GM12878 (cell line): ENCODE results near the gene CRMP1.

ENCODE experiments used
- CHD4 ChIP-seq: fragments of 200-600 bp; sonication (generic); IDR thresholded peaks from 2 replicates; pipeline ENCODE4 v1.6.1; 2016; ENCODE audit warnings: mild to moderate bottlenecking
- EZH2 ChIP-seq: IDR thresholded peaks from 2 replicates; pipeline ENCODE4 v1.6.1; 2012; ENCODE audit warnings: low read depth, mild to moderate bottlenecking, control low read depth, inconsistent platforms, low read length, borderline replicate concordance; ENCODE audit not compliant: control insufficient read depth
- FOS ChIP-seq: IDR thresholded peaks from 3 replicates; pipeline ENCODE4 v1.6.1; 2011; ENCODE audit warnings: borderline replicate concordance; ENCODE audit not compliant: insufficient read length; ENCODE audit errors: extremely low read depth
- NBN ChIP-seq: fragments of 450-650 bp; IDR thresholded peaks from 2 replicates; pipeline ENCODE4 v1.6.1; 2016
- POLR2A ChIP-seq: IDR thresholded peaks from 2 replicates; pipeline ENCODE4 v1.6.1; 2011; ENCODE audit warnings: low read depth, mild to moderate bottlenecking, low read length
- SMAD1 ChIP-seq: fragments of 450-650 bp; IDR thresholded peaks from 2 replicates; pipeline ENCODE4 v1.6.1; 2018; ENCODE audit warnings: mild to moderate bottlenecking, low read depth; ENCODE audit not compliant: partially characterized antibody
- USF2 ChIP-seq: IDR thresholded peaks from 2 replicates; pipeline ENCODE4 v1.6.1; 2011; ENCODE audit warnings: low read depth, low read length, improper control_type of control experiment, borderline replicate concordance
- ZBTB11 ChIP-seq: fragments of 450-650 bp; formaldehyde crosslinking; IDR thresholded peaks from 2 replicates; pipeline ENCODE4 v1.5.0; 2022; ENCODE audit warnings: mild to moderate bottlenecking, missing genetic modification characterization
- TF ChIP-seq, protein P1 (sequence below), 3 experiments: IDR thresholded peaks in 2 of 3; conservative IDR thresholded peaks in 1 of 3; 2 replicates each; pipeline ENCODE4 v1.5.1; 2011; ENCODE audit warnings: low read depth in 3 of 3, low read length in 3 of 3, mild to moderate bottlenecking in 3 of 3, control low read depth in 2 of 3, moderate library complexity in 2 of 3, inconsistent platforms in 1 of 3, mixed read lengths in 1 of 3; ENCODE audit not compliant: control insufficient read depth in 2 of 3, insufficient read depth in 1 of 3; ENCODE audit errors: extremely low read depth in 1 of 3
- TF ChIP-seq, protein P2 (sequence below): fragments of 450-650 bp; IDR thresholded peaks from 2 replicates; pipeline ENCODE4 v1.6.1; 2017; ENCODE audit warnings: mild to moderate bottlenecking
- TF ChIP-seq, protein P3 (sequence below): fragments of 450-650 bp; formaldehyde crosslinking; IDR thresholded peaks from 2 replicates; pipeline ENCODE4 v1.4.0; 2020; ENCODE audit warnings: mild to moderate bottlenecking, moderate library complexity
- TF ChIP-seq, protein P4 (sequence below): IDR thresholded peaks from 2 replicates; pipeline ENCODE4 v1.6.1; 2012; ENCODE audit warnings: low read depth, low read length, improper control_type of control experiment

DNA sequence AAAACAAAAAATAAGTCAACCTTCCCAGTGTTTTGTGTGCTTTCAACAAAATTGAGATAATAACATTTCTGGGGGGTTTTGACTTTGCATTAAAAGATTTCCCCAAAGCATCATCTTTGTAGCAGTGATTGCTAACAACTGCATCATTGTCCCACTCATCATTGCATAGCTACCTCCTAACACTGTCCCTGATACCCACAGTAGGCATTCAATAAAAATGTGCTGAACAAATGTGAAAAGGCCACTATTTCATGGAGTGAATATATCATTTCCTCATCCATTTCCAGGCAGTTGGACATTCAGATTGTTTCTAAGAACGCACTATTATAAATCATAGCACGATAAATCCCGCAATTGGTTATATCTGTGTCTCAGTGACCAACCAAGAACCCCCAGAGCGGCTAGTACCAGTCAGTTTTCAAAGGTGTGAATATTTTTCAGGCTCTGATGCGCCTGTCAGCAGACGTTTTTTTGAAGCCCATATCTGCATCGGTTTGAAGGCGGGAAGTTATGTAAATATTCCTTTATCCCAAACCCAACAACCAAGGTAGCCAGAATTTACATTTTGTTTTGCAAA is 36.0 kb upstream of the CRMP1 start:
- TF ChIP-seq, protein P1, sequence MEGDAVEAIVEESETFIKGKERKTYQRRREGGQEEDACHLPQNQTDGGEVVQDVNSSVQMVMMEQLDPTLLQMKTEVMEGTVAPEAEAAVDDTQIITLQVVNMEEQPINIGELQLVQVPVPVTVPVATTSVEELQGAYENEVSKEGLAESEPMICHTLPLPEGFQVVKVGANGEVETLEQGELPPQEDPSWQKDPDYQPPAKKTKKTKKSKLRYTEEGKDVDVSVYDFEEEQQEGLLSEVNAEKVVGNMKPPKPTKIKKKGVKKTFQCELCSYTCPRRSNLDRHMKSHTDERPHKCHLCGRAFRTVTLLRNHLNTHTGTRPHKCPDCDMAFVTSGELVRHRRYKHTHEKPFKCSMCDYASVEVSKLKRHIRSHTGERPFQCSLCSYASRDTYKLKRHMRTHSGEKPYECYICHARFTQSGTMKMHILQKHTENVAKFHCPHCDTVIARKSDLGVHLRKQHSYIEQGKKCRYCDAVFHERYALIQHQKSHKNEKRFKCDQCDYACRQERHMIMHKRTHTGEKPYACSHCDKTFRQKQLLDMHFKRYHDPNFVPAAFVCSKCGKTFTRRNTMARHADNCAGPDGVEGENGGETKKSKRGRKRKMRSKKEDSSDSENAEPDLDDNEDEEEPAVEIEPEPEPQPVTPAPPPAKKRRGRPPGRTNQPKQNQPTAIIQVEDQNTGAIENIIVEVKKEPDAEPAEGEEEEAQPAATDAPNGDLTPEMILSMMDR (IDR thresholded peaks at IDR 0.05 in 2 of 3, conservative IDR thresholded peaks at IDR 0.05 in 1 of 3; ENCODE audit: control insufficient read depth in 2 of 3, extremely low read depth in 1 of 3, insufficient read depth in 1 of 3, low read depth in 3 of 3, low read length in 3 of 3) = no peak
- TF ChIP-seq FOS (no peak), EZH2 (no peak), POLR2A (no peak), SMAD1 (no peak), CHD4 (no peak), ZBTB11 (CRISPR knock-in tag) (no peak), NBN (no peak), USF2 (no peak)
- TF ChIP-seq, protein P2, sequence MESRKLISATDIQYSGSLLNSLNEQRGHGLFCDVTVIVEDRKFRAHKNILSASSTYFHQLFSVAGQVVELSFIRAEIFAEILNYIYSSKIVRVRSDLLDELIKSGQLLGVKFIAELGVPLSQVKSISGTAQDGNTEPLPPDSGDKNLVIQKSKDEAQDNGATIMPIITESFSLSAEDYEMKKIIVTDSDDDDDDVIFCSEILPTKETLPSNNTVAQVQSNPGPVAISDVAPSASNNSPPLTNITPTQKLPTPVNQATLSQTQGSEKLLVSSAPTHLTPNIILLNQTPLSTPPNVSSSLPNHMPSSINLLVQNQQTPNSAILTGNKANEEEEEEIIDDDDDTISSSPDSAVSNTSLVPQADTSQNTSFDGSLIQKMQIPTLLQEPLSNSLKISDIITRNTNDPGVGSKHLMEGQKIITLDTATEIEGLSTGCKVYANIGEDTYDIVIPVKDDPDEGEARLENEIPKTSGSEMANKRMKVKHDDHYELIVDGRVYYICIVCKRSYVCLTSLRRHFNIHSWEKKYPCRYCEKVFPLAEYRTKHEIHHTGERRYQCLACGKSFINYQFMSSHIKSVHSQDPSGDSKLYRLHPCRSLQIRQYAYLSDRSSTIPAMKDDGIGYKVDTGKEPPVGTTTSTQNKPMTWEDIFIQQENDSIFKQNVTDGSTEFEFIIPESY = no peak
- TF ChIP-seq, protein P3, sequence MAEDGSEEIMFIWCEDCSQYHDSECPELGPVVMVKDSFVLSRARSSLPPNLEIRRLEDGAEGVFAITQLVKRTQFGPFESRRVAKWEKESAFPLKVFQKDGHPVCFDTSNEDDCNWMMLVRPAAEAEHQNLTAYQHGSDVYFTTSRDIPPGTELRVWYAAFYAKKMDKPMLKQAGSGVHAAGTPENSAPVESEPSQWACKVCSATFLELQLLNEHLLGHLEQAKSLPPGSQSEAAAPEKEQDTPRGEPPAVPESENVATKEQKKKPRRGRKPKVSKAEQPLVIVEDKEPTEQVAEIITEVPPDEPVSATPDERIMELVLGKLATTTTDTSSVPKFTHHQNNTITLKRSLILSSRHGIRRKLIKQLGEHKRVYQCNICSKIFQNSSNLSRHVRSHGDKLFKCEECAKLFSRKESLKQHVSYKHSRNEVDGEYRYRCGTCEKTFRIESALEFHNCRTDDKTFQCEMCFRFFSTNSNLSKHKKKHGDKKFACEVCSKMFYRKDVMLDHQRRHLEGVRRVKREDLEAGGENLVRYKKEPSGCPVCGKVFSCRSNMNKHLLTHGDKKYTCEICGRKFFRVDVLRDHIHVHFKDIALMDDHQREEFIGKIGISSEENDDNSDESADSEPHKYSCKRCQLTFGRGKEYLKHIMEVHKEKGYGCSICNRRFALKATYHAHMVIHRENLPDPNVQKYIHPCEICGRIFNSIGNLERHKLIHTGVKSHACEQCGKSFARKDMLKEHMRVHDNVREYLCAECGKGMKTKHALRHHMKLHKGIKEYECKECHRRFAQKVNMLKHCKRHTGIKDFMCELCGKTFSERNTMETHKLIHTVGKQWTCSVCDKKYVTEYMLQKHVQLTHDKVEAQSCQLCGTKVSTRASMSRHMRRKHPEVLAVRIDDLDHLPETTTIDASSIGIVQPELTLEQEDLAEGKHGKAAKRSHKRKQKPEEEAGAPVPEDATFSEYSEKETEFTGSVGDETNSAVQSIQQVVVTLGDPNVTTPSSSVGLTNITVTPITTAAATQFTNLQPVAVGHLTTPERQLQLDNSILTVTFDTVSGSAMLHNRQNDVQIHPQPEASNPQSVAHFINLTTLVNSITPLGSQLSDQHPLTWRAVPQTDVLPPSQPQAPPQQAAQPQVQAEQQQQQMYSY (CRISPR knock-in tag) = no peak
- TF ChIP-seq, protein P4, sequence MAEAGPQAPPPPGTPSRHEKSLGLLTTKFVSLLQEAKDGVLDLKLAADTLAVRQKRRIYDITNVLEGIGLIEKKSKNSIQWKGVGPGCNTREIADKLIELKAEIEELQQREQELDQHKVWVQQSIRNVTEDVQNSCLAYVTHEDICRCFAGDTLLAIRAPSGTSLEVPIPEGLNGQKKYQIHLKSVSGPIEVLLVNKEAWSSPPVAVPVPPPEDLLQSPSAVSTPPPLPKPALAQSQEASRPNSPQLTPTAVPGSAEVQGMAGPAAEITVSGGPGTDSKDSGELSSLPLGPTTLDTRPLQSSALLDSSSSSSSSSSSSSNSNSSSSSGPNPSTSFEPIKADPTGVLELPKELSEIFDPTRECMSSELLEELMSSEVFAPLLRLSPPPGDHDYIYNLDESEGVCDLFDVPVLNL = no peak
